ENCODE measurements around the gene LIG3. TPM values are rescaled to one million over a fixed set of nuclear protein-coding genes. Genes with fewer than 3 reads are reported as not detected.

LIG3 gene
- polyA plus RNA-seq, 1 of the 3 experiments (the other 2 are of a cell fraction) = 25.7 TPM

GRCh38 chr17:34974179-34974578 is 6.1 kb upstream of the LIG3 start:
- WGBS (ENCODE audit: low lambda C conversion rate) = 8% methylated on average over 2 of the region's 2 CpGs
- POLR2A ChIA-PET = interaction anchor here (0.7 kb wide), 1 partner anchor 115 kb away, joined by 3 read pairs; no protein-coding TSS in a partner anchor

GRCh38 chr17:34974794-34975785 is 5.2 kb upstream of the LIG3 start:
- Histone ChIP-seq H3K79me2 (ENCODE audit: insufficient read depth) (no peaks in the 10 kb centered on the region), H4K20me1 (ENCODE audit: insufficient read depth) (no peaks in the 10 kb centered on the region), H3K4me2 (no peak overlapping the region), H3F3A (replicated peaks; ENCODE audit: insufficient read depth) (no peaks in the 10 kb centered on the region), H2AFZ (ENCODE audit: low read depth) (no peak overlapping the region), H3K9me2 (no peaks in the 10 kb centered on the region), H3K4me3 (ENCODE audit: low read depth in 2 of 2, low read length in 1 of 2) (no peak overlapping the region), H3K4me1 (ENCODE audit: control insufficient read depth in 1 of 2, insufficient read depth in 2 of 2, low read depth in 1 of 2, low read length in 1 of 2) (peaks cover 0 to 3% of the 10 kb centered on the region in 2 experiments; a peak in 1 of 4 replicates), H3K36me3 (replicated peaks in 1 of 2; ENCODE audit: control insufficient read depth in 1 of 2, insufficient read depth in 2 of 2, low read length in 1 of 2) (no peaks in the 10 kb centered on the region), H3K27me3 (ENCODE audit: insufficient read depth) (no peaks in the 10 kb centered on the region), H3K9me3 (no peaks in the 10 kb centered on the region), H3K9ac (no peak overlapping the region), H3K27ac (ENCODE audit: low read depth in 2 of 2, low read length in 1 of 2) (no peak overlapping the region)
- ChIA-PET CTCF (interaction anchor here (0.6 to 1.6 kb wide), 2 partner anchors 114 to 146 kb away, joined by 3 to 4 read pairs; partner anchors contain the start of gene FNDC8), POLR2A (no interaction called here)
- WGBS (ENCODE audit: low lambda C conversion rate) = 86% methylated on average over 3 of the region's 3 CpGs
- DNase-seq = no peak
- TF ChIP-seq YY1 (IDR thresholded peaks at IDR 0.05; ENCODE audit: low read depth) = no peak
- no peak for TF ChIP-seq RCOR1 (IDR thresholded peaks at IDR 0.05; ENCODE audit: low read length)
- no peak for TF ChIP-seq TEAD4 (IDR thresholded peaks at IDR 0.05; ENCODE audit: borderline replicate concordance, insufficient read depth)
- TF ChIP-seq FOXM1 (IDR thresholded peaks at IDR 0.05; ENCODE audit: low read depth) = no peak
- no peak for TF ChIP-seq NRF1 (IDR thresholded peaks at IDR 0.05; ENCODE audit: low read depth, low read length)
- TF ChIP-seq USF2 (IDR thresholded peaks at IDR 0.05; ENCODE audit: borderline replicate concordance, low read depth, low read length) = no peak
- TF ChIP-seq MAX (IDR thresholded peaks at IDR 0.05; ENCODE audit: low read depth) = no peak
- TF ChIP-seq MXI1 (IDR thresholded peaks at IDR 0.05; ENCODE audit: low read depth, low read length) = no peak
- TF ChIP-seq PBX3 (IDR thresholded peaks at IDR 0.05) = no peak
- no peak for TF ChIP-seq MEF2A (IDR thresholded peaks at IDR 0.05; ENCODE audit: borderline replicate concordance, low read depth)

More at GRCh38 chr17:34974179-34974578, 6.1 kb upstream of the LIG3 start:
- Histone ChIP-seq H3K79me2 (ENCODE audit: insufficient read depth) (no peaks in the 10 kb centered on the region), H3K4me2 (no peak overlapping the region), H3K4me3 (ENCODE audit: low read depth in 2 of 2, low read length in 1 of 2) (no peak overlapping the region), H2AFZ (ENCODE audit: low read depth) (no peak overlapping the region), H3K27me3 (ENCODE audit: insufficient read depth) (no peaks in the 10 kb centered on the region), H3K4me1 (ENCODE audit: control insufficient read depth in 1 of 2, insufficient read depth in 2 of 2, low read depth in 1 of 2, low read length in 1 of 2) (no peaks in the 10 kb centered on the region), H3K9me3 (no peaks in the 10 kb centered on the region), H3K9me2 (no peaks in the 10 kb centered on the region), H3K36me3 (replicated peaks in 1 of 2; ENCODE audit: control insufficient read depth in 1 of 2, insufficient read depth in 2 of 2, low read length in 1 of 2) (no peaks in the 10 kb centered on the region), H3K27ac (ENCODE audit: low read depth in 2 of 2, low read length in 1 of 2) (no peak overlapping the region), H3K9ac (no peak overlapping the region), H3F3A (replicated peaks; ENCODE audit: insufficient read depth) (no peaks in the 10 kb centered on the region), H4K20me1 (ENCODE audit: insufficient read depth) (no peaks in the 10 kb centered on the region)
- TF ChIP-seq POLR2AphosphoS5 (IDR thresholded peaks at IDR 0.05; ENCODE audit: low read depth, low read length) (no peak), EZH2phosphoT487 (IDR thresholded peaks at IDR 0.05; ENCODE audit: borderline replicate concordance, low read depth) (no peak), ELF1 (IDR thresholded peaks at IDR 0.05) (no peak), ZBTB33 (IDR thresholded peaks at IDR 0.05; ENCODE audit: borderline replicate concordance, low read depth) (no peak), CHD2 (IDR thresholded peaks at IDR 0.05; ENCODE audit: low read length, partially characterized antibody) (no peak), NFIC (IDR thresholded peaks at IDR 0.05; ENCODE audit: borderline replicate concordance) (no peak), TCF12 (IDR thresholded peaks at IDR 0.05) (no peak), SMC3 (IDR thresholded peaks at IDR 0.05; ENCODE audit: low read depth, low read length) (no peak), RCOR1 (IDR thresholded peaks at IDR 0.05; ENCODE audit: low read length) (no peak)
- CTCF ChIA-PET = interaction anchor here (0.6 to 1.6 kb wide), 2 partner anchors 115 to 147 kb away, joined by 3 to 4 read pairs; partner anchors contain the start of gene FNDC8
- DNase-seq = no peak

Measured in SK-N-SH (cell line).